HG02970 (cell line): Measurements from ENCODE around the gene SNAP29.
"Not testable (repeated sequence)": the region's sequence is repeated elsewhere in the genome, so short reads cannot be mapped to it uniquely, and the experiment has no call there.

Experiments
- ATAC-seq: cut with Tn5 transposase; IDR thresholded peaks from one replicate; pipeline ENCODE4 v1.9.1; 2021; ENCODE audit warnings: mild to moderate bottlenecking, moderate library complexity, moderate number of reproducible peaks; ENCODE audit not compliant: unreplicated experiment, low FRiP score

The SNAP29 gene

DNA sequence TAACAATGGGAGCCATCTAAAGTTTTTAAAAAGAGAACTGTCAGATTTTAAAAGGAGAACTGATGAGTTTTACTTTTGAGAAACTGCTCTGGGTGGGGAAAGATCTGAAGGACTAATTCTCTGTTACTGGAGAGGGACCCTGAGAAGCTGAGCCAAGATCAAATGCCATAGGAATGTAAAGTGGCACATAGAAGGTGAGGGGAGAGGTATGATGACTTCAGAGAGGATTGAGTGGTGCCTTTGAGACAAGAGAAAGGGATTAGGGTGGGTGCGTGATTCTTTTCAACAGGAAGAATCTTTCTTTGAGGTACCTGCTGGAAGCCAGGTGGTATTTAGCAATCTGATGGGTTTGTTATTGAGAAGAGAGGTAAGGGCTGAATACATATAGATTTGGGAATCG lies 67.4 kb downstream of the SNAP29 start:
- ATAC-seq: no peak

- ATAC-seq: no peak
Measured at GRCh38 chr22:20927940-20928572, 69.2 kb downstream of the SNAP29 start.

- ATAC-seq: no peak
Measured at GRCh38 chr22:20928573-20928967, 69.8 kb downstream of the SNAP29 start.

- no peak for ATAC-seq
Measured at GRCh38 chr22:20930004-20930403, 71.2 kb downstream of the SNAP29 start.

GRCh38 chr22:20930435-20930834 lies 71.6 kb downstream of the SNAP29 start:
- not testable (repeated sequence) for ATAC-seq

DNA sequence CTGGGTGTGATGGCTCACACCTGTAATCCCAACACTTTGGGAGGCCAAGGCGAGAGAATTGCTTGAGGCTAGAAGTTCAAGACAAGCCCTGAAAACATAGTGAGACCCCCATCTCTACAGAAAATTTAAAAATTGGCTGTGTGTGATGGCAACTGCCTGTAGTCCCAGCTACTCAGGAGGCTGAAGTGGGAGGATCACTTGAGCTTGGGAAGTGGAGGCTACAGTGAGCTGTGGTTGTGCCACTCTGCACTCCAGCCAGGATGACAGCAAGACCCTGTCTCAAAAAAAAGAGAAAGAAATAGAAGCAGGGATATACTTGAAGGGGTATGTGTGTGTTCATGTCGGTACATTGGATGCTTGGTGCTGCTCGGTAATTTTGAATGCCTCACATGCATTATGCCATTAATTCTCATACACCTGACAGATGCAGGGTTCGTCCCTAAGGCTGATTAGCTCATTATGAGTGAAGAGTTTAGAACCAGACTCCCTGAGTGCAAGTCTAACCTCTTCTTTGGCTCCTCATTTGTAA lies 72.4 kb downstream of the SNAP29 start:
- ATAC-seq: no peak

- no peak for ATAC-seq
Measured at GRCh38 chr22:20933910-20934309, 75.1 kb downstream of the SNAP29 start.

DNA sequence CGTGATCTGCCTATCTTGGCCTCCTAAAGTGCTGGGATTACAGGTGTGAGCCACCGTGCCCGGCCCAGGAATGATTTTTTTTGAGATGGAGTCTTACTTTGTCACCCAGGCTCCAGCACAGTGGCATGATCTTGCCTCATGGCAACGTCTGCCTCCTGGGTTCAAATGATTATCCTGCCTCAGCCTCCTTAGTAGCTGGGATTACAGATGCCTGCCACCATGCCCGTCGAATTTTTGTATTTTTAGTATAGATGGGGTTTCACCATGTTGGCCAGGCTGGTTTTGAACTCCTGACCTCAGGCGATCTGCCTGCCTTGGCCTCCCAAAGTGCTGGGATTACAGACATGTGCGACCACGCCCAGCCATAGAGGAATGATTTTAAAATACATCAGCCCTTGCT lies 76.2 kb downstream of the SNAP29 start:
- ATAC-seq: not testable (repeated sequence)

DNA sequence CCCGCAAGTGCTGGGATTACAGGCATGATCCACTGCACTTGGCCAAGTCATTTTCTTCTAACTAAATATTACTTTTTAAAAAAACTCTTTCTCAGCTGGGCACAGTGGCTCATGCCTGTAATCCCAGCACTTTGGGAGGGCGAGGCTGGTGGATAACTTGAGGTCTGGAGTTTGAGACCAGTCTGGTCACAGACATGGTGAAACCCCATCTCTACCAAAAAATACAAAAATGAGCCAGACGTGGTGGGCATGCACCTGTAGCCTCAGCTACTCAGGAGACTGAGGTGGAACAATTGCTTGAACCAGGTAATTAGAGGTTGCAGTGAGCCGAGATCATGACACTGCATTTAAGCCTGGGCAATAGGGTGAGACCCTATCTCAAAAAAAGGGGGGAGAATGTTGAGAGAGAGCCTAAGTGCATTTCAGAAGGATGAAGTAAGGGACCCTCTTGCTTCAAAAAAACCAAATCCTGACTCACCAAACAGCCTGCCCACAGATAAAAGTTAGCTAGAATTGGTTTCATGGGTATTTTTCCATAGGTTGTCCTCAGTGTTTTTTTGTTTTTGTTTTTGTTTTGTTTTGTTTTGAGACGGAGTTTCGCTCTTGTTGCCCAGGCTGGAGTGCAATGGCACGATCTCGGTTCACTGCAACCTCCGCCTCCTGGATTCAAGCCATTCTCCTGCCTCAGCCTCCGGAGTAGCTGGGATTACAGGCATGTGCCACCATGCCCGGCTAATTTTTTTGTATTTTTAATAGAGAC lies 77.2 kb downstream of the SNAP29 start:
- ATAC-seq: not testable (repeated sequence)

GRCh38 chr22:20937031-20937793 lies 78.4 kb downstream of the SNAP29 start:
- ATAC-seq: no peak

DNA sequence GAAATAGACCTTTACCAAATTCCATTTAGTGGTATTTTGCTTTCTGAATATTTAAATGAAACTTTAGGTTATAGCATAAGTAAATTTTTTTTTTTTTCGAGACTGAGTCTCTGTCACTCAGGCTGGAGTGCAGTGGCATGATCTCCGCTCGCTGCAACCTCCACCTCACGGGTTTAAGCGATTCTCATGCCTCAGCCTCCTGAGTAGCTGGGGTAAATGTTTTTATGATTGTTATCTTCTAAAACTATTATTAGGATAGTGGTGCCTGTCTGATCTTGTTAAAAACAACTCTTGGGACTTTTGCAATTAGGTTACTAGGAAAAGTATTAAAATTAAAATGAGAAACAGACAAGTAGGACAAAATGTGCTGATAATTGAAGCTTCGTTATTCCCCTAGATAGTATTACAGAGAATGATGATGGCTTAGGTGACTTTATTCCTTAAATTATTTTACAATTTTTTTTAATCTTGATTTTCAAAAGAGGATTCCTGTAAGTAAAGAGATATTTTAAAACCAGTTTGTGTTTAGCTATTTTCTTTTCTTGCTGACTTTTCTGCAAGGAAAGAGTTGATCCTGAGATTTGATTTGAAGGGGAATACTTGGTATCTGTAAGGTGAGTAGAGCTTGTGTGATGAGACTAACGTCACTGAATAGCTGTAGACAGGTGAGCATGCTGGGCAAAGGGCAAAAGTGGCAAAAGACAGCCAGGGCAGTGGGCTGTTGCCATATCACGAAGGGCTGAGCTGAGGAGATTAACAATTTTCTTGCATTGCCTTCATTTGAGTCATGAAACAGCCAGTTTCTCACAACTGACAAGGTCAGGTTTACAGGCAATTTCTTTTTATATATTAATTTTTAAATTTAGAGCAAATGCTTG lies 79.2 kb downstream of the SNAP29 start:
- no peak for ATAC-seq

DNA sequence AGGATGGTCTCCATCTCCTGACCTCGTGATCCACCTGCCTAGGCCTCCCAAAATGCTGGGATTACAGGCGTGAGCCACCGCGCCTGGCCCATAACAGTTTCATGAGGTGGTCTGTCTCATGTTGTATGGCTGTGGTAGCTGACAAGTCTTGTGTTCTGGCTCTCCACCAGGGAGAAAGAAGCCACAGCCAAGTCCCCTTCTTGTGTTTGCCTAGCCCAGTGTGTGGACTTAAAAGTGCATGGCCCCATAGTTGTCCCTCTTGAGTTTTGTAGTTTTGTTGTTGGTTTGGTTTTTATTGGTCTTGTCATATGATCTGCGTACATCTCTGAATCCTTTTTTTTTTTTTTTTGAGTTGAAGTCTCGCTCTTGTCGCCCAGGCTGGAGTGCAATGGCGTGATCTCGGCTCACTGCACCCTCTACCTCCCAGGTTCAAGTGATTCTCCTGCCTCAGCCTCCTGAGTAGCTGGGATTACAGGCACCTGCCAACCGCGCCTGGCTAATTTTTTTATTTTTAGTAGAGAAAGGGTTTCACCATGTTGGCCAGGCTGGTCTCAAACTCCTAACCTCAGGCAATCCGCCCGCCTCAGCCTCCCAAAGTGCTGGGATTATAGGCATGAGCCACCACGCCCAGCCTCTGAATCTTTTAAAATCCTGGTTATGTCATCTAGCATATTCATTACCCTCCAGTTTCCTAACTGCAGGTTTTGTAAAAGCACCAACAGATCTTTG lies 80.8 kb downstream of the SNAP29 start:
- ATAC-seq: not testable (repeated sequence)

- no peak for ATAC-seq
Measured at GRCh38 chr22:20940186-20940651, 81.4 kb downstream of the SNAP29 start.
